T-cell (primary cell): Measurements from ENCODE around the gene DIS3L2. TPM values are rescaled to one million over a fixed set of nuclear protein-coding genes. Genes with fewer than 3 reads are reported as not detected.

Source experiments
- ATAC-seq, 4 experiments: fragments of 200-7000 bp in 3 of 4; fragments of 150-1000 bp in 1 of 4; cut with Tn5 transposase; replicated peaks in 1 of 4; 1 replicate in 3 of 4; 2 replicates in 1 of 4; pipeline ENCODE4 v1.10.0; 2021; ENCODE audit warnings: moderate library complexity in 3 of 4, mild to moderate bottlenecking in 2 of 4, moderate number of reproducible peaks in 1 of 4
- CTCF ChIA-PET, 2 donors: fragments of 300-600 bp; sonication (Branson Sonifier 250); formaldehyde crosslinking; loops; one replicate each; lab custom pipeline; 2022; ENCODE audit warnings: antibody characterized with exemption in 2 of 2; lab: Charles Lee
- POLR2A ChIA-PET, 2 donors: fragments of 300-600 bp; sonication (Branson Sonifier 250); formaldehyde crosslinking; loops; one replicate each; lab custom pipeline; 2022; ENCODE audit warnings: antibody characterized with exemption in 2 of 2; lab: Charles Lee
- DNase-seq, 35 experiments: peaks; one replicate each; pipeline versions ENCODE4 v3.0.0 to v3.0.0-alpha.2; 2013 to 2023
- H3K27ac ChIP-seq: one replicate; pipeline ENCODE4 v1.5.1; 2013; ENCODE audit warnings: low read length
- H3K27me3 ChIP-seq, 2 experiments: replicated peaks in 1 of 2; 1 replicate in 1 of 2; 2 replicates in 1 of 2; pipeline versions ENCODE4 v1.6.1 to v1.7.0; 2013; ENCODE audit warnings: low read length in 1 of 2, mixed read lengths in 1 of 2; ENCODE audit not compliant: control insufficient read depth in 2 of 2, insufficient read depth in 2 of 2; ENCODE audit errors: extremely low read depth in 1 of 2
- H3K36me3 ChIP-seq, 2 donors: 1 replicate in 1 of 2; 2 replicates in 1 of 2; pipeline versions ENCODE4 v1.6.1 to v1.7.0; 2013; ENCODE audit warnings: low read length in 1 of 2; ENCODE audit not compliant: control insufficient read depth in 2 of 2, insufficient read depth in 1 of 2; ENCODE audit errors: extremely low read depth in 1 of 2
- H3K4me1 ChIP-seq, 2 experiments: 1 replicate in 1 of 2; 2 replicates in 1 of 2; pipeline versions ENCODE4 v1.6.1 to v1.7.0; 2013; ENCODE audit warnings: low read length in 2 of 2, mixed read lengths in 1 of 2; ENCODE audit not compliant: insufficient read depth in 2 of 2, control insufficient read depth in 1 of 2; ENCODE audit errors: extremely low read depth in 1 of 2
- H3K4me3 ChIP-seq, 2 donors: 1 replicate in 1 of 2; 2 replicates in 1 of 2; pipeline versions ENCODE4 v1.5.1 to v1.7.0; 2013; ENCODE audit warnings: mild to moderate bottlenecking in 2 of 2, low read length in 1 of 2, moderate library complexity in 1 of 2; ENCODE audit not compliant: control insufficient read depth in 1 of 2; ENCODE audit errors: extremely low read depth in 1 of 2
- H3K9me3 ChIP-seq: 2 replicates; pipeline ENCODE4 v1.7.0; 2013
- H3K27ac Mint-ChIP-seq, 2 donors: one replicate each; pipeline ENCODE4 v1.8.0; 2020 to 2021; ENCODE audit warnings: mild to moderate bottlenecking in 2 of 2, mixed read lengths in 2 of 2
- H3K27me3 Mint-ChIP-seq, 2 donors: one replicate each; pipeline ENCODE4 v1.8.0; 2021 to 2022; ENCODE audit warnings: mixed read lengths in 2 of 2
- H3K36me3 Mint-ChIP-seq: one replicate; pipeline ENCODE4 v1.8.0; 2021; ENCODE audit warnings: mixed read lengths
- H3K4me1 Mint-ChIP-seq, 3 donors: one replicate each; pipeline ENCODE4 v1.8.0; 2020 to 2022; ENCODE audit warnings: mixed read lengths in 3 of 3, mild to moderate bottlenecking in 1 of 3
- H3K4me3 Mint-ChIP-seq, 3 donors: one replicate each; pipeline ENCODE4 v1.8.0; 2020 to 2022; ENCODE audit warnings: mild to moderate bottlenecking in 3 of 3, mixed read lengths in 3 of 3, moderate library complexity in 3 of 3
- H3K9me3 Mint-ChIP-seq, 3 donors: one replicate each; pipeline ENCODE4 v1.8.0; 2020 to 2022; ENCODE audit warnings: mixed read lengths in 3 of 3
- WGBS: methylation state at CpG from one replicate; pipeline ENCODE4 v1.1.5; 2013; ENCODE audit warnings: missing lambda C conversion rate; ENCODE audit not compliant: insufficient coverage; 5-methylcytosine and 5-hydroxymethylcytosine counted together
- total RNA-seq, 35 experiments: library from RNA in 6 of 35; stranded (reverse) in 6 of 35; fragments of 120-200 nt in 1 of 35; gene quantifications; one replicate each; pipeline versions ENCODE4 v1.2.1 to v1.2.4 and lab custom pipeline; 2013 to 2026

DIS3L2 gene
- total RNA-seq, 5 donors from 2014 or later (not counting 1 experiment from before 2014, with no cell fraction given): 55.0 to 70.9 (median 61.4) TPM

DNA sequence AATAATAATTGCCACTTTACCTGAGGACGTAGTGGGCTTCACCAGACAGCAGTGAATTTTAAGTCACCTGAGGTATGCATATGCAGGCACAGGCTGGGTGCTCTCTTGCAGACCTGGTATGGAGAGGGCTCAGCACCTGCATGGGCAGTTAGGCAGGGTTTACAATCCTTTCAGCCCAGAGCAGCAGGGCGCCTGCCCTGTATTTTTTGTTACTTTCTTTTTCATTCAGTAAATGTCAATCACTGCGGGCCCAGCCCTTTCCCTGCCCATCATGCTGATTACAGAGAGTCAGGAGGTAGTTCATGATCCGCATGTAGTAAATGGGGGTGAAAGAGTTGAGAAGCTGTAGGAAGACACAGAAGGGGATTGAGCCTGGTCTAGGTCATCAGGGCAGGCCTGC, 270.0 kb downstream of the DIS3L2 start:
- WGBS: 98% methylated on average over 4 of the region's 4 CpGs
- peaks cover 26% of the 10 kb centered on the region for H3K36me3 Mint-ChIP-seq
- no peak overlapping the region for H3K27ac Mint-ChIP-seq
- no peaks in the 10 kb centered on the region for H3K27me3 ChIP-seq
- H3K4me1 ChIP-seq: peaks cover 0 to 2% of the 10 kb centered on the region in 2 experiments
- no peaks in the 10 kb centered on the region for H3K27me3 Mint-ChIP-seq
- H3K9me3 ChIP-seq: no peaks in the 10 kb centered on the region
- H3K36me3 ChIP-seq: peaks cover 2 to 8% of the 10 kb centered on the region in 2 donors
- DNase-seq (no peak), ATAC-seq (no peak)
- H3K27ac ChIP-seq: no peak overlapping the region
- peaks cover 25 to 29% (median 29%) of the 10 kb centered on the region in 3 donors for H3K4me1 Mint-ChIP-seq
- POLR2A ChIA-PET: no interaction called here
- no peak overlapping the region for H3K4me3 ChIP-seq
- no peak overlapping the region for H3K4me3 Mint-ChIP-seq
- CTCF ChIA-PET: interaction anchor here in 1 of 2 donors (0.5 to 0.7 kb wide), 3 partner anchors 15 to 324 kb away, joined by 3 to 16 read pairs (median 8); no protein-coding TSS in a partner anchor
- H3K9me3 Mint-ChIP-seq: no peaks in the 10 kb centered on the region

DNA sequence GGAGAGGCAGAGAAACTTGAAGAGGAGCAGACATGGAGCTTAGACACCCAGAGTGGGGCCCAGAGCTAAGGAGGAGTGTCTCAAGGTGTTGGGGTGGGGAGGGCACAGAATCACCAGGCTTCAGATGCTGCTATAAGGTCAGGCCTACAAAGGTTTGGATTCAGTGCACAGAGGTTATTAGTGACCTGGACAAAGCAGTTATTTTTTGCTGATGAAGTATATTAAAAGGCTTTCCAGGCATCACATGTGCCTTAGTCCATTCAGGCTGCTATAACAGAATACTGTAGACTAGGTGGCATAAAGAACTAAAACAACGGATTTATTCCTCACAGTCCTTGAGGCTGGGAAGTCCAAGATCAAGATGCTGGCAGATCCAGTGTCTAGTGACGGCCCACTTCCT, 271.4 kb downstream of the DIS3L2 start:
- CTCF ChIA-PET: no interaction called here

DNA sequence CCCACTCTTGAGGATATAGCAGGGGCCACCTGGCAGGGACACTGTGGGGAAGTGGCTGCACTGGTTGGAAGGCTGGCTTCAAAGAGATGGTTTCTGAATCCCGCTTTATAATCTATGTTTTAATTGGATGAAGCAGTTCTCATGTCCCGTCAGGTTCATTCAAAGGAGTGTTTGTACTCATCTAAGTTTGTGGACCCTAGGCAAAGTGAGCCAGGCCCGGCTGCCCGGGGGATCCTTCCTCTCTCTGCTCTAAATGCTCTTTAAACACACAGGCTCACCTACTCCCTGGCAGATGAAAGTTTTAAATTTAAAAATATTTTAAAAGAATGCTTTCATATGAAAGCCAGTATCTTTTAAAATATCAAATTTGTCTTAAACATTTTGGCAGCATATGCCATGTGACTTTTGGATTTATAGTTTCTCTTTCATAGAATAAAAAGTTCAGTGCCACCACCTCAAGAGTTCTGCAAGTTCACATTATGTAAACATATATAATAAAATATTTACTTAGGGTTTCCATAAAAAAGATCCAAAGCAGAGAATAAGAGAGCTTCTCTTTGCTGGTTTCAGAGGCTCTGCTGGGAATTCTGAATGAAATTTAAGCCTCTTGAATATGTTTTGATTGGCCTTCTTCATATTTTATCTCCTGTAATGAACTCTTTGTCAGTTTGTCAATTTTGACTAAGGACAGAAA, 273.6 kb downstream of the DIS3L2 start:
- peaks cover 40 to 43% (median 41%) of the 10 kb centered on the region in 3 donors for H3K4me1 Mint-ChIP-seq
- Histone ChIP-seq H3K27ac (no peak overlapping the region), H3K27me3 (no peaks in the 10 kb centered on the region), H3K36me3 (peaks cover 0 to 12% of the 10 kb centered on the region in 2 donors), H3K9me3 (no peaks in the 10 kb centered on the region), H3K4me1 (peaks cover 9 to 18% of the 10 kb centered on the region in 2 experiments), H3K4me3 (no peak overlapping the region)
- H3K27me3 Mint-ChIP-seq: no peaks in the 10 kb centered on the region
- CTCF ChIA-PET: no interaction called here
- H3K9me3 Mint-ChIP-seq: no peaks in the 10 kb centered on the region
- no CpG with 5 or more reads among the region's 4 CpGs for WGBS
- H3K27ac Mint-ChIP-seq: no peak overlapping the region
- POLR2A ChIA-PET: no interaction called here
- DNase-seq: no peak
- peaks cover 41% of the 10 kb centered on the region for H3K36me3 Mint-ChIP-seq
- ATAC-seq: no peak
- H3K4me3 Mint-ChIP-seq: no peak overlapping the region

More for the DNA sequence above, 271.4 kb downstream of the DIS3L2 start:
- Histone ChIP-seq H3K27me3 (no peaks in the 10 kb centered on the region), H3K4me1 (peaks cover 8 to 11% of the 10 kb centered on the region in 2 experiments), H3K9me3 (no peaks in the 10 kb centered on the region), H3K4me3 (no peak overlapping the region), H3K36me3 (peaks cover 4 to 8% of the 10 kb centered on the region in 2 donors), H3K27ac (no peak overlapping the region)
- peaks cover 36 to 41% (median 40%) of the 10 kb centered on the region in 3 donors for H3K4me1 Mint-ChIP-seq
- WGBS: 100% methylated on average over 1 of the region's 2 CpGs
- ATAC-seq (no peak), DNase-seq (no peak)
- H3K36me3 Mint-ChIP-seq: peaks cover 29% of the 10 kb centered on the region
- peak overlapping the region in 1 of 2 donors; percentile 5 for H3K27ac Mint-ChIP-seq
- POLR2A ChIA-PET: no interaction called here
- H3K9me3 Mint-ChIP-seq: no peaks in the 10 kb centered on the region
- no peaks in the 10 kb centered on the region for H3K27me3 Mint-ChIP-seq
- H3K4me3 Mint-ChIP-seq: no peak overlapping the region

DNA sequence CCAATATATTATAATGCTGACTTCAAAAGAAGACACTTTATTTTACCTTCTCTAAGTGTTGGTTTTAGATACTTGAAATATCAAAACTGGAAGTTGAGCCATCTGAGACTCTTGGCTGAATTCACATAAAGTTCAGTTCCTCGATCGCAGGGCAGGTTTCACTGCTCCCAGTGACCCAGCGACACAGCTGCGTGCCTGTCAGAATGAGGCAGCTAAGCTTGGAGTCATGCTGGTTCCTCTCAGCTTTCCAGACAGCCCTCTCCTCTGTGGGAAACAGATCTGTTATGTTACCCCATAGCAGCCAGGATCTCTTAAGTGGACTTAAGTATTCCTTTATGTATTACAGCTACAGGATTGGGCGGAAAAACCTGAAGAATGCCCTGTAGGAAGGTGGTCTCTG, 274.2 kb downstream of the DIS3L2 start:
- no peak overlapping the region for H3K4me3 Mint-ChIP-seq

DNA sequence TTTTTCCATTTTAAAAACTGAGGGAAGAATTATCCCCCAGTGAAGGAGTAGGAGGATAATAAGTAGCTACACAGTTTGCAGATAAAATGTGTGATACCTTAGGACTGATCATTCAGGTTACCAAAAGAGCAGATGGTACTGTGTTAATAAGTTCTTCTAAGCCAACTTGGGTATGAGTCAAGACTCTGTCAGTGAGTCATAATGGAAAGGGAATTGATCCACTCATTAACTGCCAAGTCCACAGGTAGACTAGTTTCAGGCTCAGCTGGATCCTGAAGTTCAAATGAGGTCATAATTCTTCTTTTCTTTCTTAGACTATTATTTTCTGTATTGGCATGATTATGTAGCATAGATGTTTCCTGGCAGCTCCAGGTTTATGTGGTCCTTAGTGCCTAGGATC, 274.7 kb downstream of the DIS3L2 start:
- peaks cover 36 to 41% (median 37%) of the 10 kb centered on the region in 3 donors for H3K4me1 Mint-ChIP-seq
- H3K27me3 ChIP-seq: no peaks in the 10 kb centered on the region
- no peak overlapping the region for H3K4me3 Mint-ChIP-seq
- H3K9me3 Mint-ChIP-seq: no peaks in the 10 kb centered on the region
- no peak for DNase-seq
- H3K27ac Mint-ChIP-seq: no peak overlapping the region
- H3K27me3 Mint-ChIP-seq: no peaks in the 10 kb centered on the region
- H3K4me3 ChIP-seq: no peak overlapping the region
- H3K27ac ChIP-seq: no peak overlapping the region
- peaks cover 9 to 18% of the 10 kb centered on the region in 2 experiments for H3K4me1 ChIP-seq
- peaks cover 41% of the 10 kb centered on the region for H3K36me3 Mint-ChIP-seq
- no peak for ATAC-seq
- ChIA-PET CTCF (no interaction called here), POLR2A (interaction anchor here in 1 of 2 donors (0.6 kb wide), 1 partner anchor 774 kb away, joined by 3 read pairs; no protein-coding TSS in a partner anchor)
- H3K36me3 ChIP-seq: peaks cover 0 to 19% of the 10 kb centered on the region in 2 donors
- no peaks in the 10 kb centered on the region for H3K9me3 ChIP-seq

More for the DNA sequence above, 274.2 kb downstream of the DIS3L2 start:
- ATAC-seq (no peak), DNase-seq (no peak)
- ChIA-PET CTCF (no interaction called here), POLR2A (interaction anchor here in 1 of 2 donors (0.6 kb wide), 1 partner anchor 774 kb away, joined by 3 read pairs; no protein-coding TSS in a partner anchor)
- Histone ChIP-seq H3K36me3 (peaks cover 0 to 19% of the 10 kb centered on the region in 2 donors), H3K4me3 (no peak overlapping the region), H3K27ac (no peak overlapping the region), H3K27me3 (no peaks in the 10 kb centered on the region), H3K9me3 (no peaks in the 10 kb centered on the region), H3K4me1 (peaks cover 9 to 18% of the 10 kb centered on the region in 2 experiments)
- Mint-ChIP-seq H3K4me1 (peaks cover 40 to 42% (median 40%) of the 10 kb centered on the region in 3 donors), H3K36me3 (peaks cover 42% of the 10 kb centered on the region), H3K9me3 (no peaks in the 10 kb centered on the region), H3K27ac (no peak overlapping the region), H3K27me3 (no peaks in the 10 kb centered on the region)
- 96% methylated on average over 4 of the region's 5 CpGs for WGBS

DNA sequence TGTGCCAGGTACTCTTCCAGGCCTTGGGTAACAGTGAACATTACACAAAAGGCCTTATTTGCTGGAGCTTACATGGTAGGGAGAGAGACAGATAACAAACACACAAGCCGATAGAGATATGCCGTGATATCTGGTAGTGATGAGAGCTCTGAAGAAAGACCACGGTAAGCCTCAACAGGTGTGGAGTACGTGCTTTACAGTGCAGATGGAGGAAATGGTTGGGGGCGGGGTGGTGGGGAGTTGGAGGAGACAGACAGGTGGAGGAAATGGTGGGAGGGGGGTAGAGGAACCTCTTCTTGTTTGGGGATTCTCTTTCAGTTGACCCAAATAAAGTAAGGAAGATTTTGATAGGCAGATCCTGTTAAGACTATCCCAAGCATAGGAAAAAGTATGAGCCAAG, 276.0 kb downstream of the DIS3L2 start:
- no peaks in the 10 kb centered on the region for H3K9me3 ChIP-seq
- no peaks in the 10 kb centered on the region for H3K27me3 ChIP-seq
- H3K4me1 ChIP-seq: peaks cover 9 to 18% of the 10 kb centered on the region in 2 experiments
- peak overlapping the region in 1 of 3 donors; percentile 31 for H3K4me3 Mint-ChIP-seq
- H3K27ac ChIP-seq: no peak overlapping the region
- peak; percentile 52 to 70 (median 58) for ATAC-seq
- CTCF ChIA-PET: no interaction called here
- WGBS: 43% methylated on average over 5 of the region's 5 CpGs
- H3K4me1 Mint-ChIP-seq: peaks cover 23 to 33% (median 27%) of the 10 kb centered on the region in 3 donors
- H3K36me3 Mint-ChIP-seq: peaks cover 32% of the 10 kb centered on the region
- DNase-seq: peak in 23 of 35 experiments; percentile 1 to 37 (median 16)
- POLR2A ChIA-PET: no interaction called here
- no peak overlapping the region for H3K4me3 ChIP-seq
- no peaks in the 10 kb centered on the region for H3K27me3 Mint-ChIP-seq
- H3K36me3 ChIP-seq: peaks cover 0 to 19% of the 10 kb centered on the region in 2 donors
- H3K27ac Mint-ChIP-seq: peak overlapping the region in 1 of 2 donors; percentile 39
- H3K9me3 Mint-ChIP-seq: no peaks in the 10 kb centered on the region
